GM12891 (cell line): ENCODE data around the gene ST6GAL1.

Experiments used
- DNase-seq: peaks from one replicate; pipeline ENCODE4 v3.0.0; 2011; ENCODE audit warnings: low spot score; ENCODE audit not compliant: insufficient read length
- FAIRE-seq: peaks from 2 replicates; lab custom pipeline; 2011; peaks lifted over from hg19 to GRCh38; lab: Jason Lieb, UNC
- PAX5 ChIP-seq: IDR thresholded peaks from 2 replicates; pipeline ENCODE4 v1.6.1; 2011; ENCODE audit warnings: low read length, moderate library complexity, mild to moderate bottlenecking; ENCODE audit not compliant: insufficient read depth, severe bottlenecking
- POLR2A ChIP-seq: IDR thresholded peaks from 2 replicates; pipeline ENCODE4 v1.6.1; 2011; ENCODE audit warnings: low read depth, low read length, control low read depth
- POLR2AphosphoS5 ChIP-seq: IDR thresholded peaks from 2 replicates; pipeline ENCODE4 v1.6.1; 2011; ENCODE audit warnings: low read depth, low read length, control low read depth
- POU2F2 ChIP-seq: IDR thresholded peaks from 2 replicates; pipeline ENCODE4 v1.6.1; 2011; ENCODE audit warnings: low read depth, mild to moderate bottlenecking, control low read depth, low read length, moderate library complexity
- SPI1 ChIP-seq: IDR thresholded peaks from 2 replicates; pipeline ENCODE4 v1.6.1; 2011; ENCODE audit warnings: low read depth, low read length, control low read depth
- TAF1 ChIP-seq: IDR thresholded peaks from 2 replicates; pipeline ENCODE4 v1.6.1; 2011; ENCODE audit warnings: low read depth, low read length, control low read depth

ST6GAL1 gene

GRCh38 chr3:187107989-187108388 is 177.7 kb downstream of the ST6GAL1 start:
- FAIRE-seq (no peak), DNase-seq (no peak)
- no peak for TF ChIP-seq POLR2AphosphoS5
- TF ChIP-seq SPI1: no peak
- TF ChIP-seq PAX5: no peak
- TF ChIP-seq POLR2A: no peak
- TF ChIP-seq TAF1: no peak
- TF ChIP-seq POU2F2: no peak

- TF ChIP-seq POU2F2 (no peak), POLR2A (no peak), POLR2AphosphoS5 (no peak), PAX5 (no peak), SPI1 (peak; percentile 53), TAF1 (no peak)
- no peak for FAIRE-seq
- DNase-seq: no peak
Observed at GRCh38 chr3:187110156-187110555, 179.8 kb downstream of the ST6GAL1 start.

- TF ChIP-seq POLR2AphosphoS5 (no peak), PAX5 (no peak), SPI1 (no peak), POLR2A (no peak), POU2F2 (no peak), TAF1 (no peak)
- DNase-seq (no peak), FAIRE-seq (peak; percentile 90)
Observed at GRCh38 chr3:187112934-187113793, 182.8 kb downstream of the ST6GAL1 start.

GRCh38 chr3:187114511-187114910 is 184.2 kb downstream of the ST6GAL1 start:
- DNase-seq: no peak
- no peak for TF ChIP-seq POLR2A
- TF ChIP-seq PAX5: no peak
- no peak for TF ChIP-seq POU2F2
- TF ChIP-seq SPI1: no peak
- no peak for FAIRE-seq

- DNase-seq: no peak
Observed at GRCh38 chr3:187120326-187120725, 190.0 kb downstream of the ST6GAL1 start.

GRCh38 chr3:187122261-187122660 is 191.9 kb downstream of the ST6GAL1 start:
- no peak for TF ChIP-seq POLR2AphosphoS5
- no peak for TF ChIP-seq PAX5
- no peak for TF ChIP-seq POLR2A
- TF ChIP-seq SPI1: no peak
- TF ChIP-seq POU2F2: no peak
- TF ChIP-seq TAF1: no peak

More at GRCh38 chr3:187120326-187120725, 190.0 kb downstream of the ST6GAL1 start:
- TF ChIP-seq SPI1: peak; percentile 70
- TF ChIP-seq PAX5: no peak
- FAIRE-seq: peak; percentile 71

GRCh38 chr3:187125319-187126031 is 195.1 kb downstream of the ST6GAL1 start:
- TF ChIP-seq TAF1 (no peak), POU2F2 (no peak), POLR2AphosphoS5 (no peak), SPI1 (peak; percentile 61), PAX5 (peak; percentile 35), POLR2A (no peak)

More at GRCh38 chr3:187122261-187122660, 191.9 kb downstream of the ST6GAL1 start:
- FAIRE-seq: no peak
- DNase-seq: no peak

More at GRCh38 chr3:187125319-187126031, 195.1 kb downstream of the ST6GAL1 start:
- FAIRE-seq (peak; percentile 86), DNase-seq (no peak)
